ELR (cell line): Measurements from ENCODE around the gene DMTF1.

Source experiments
- DNase-seq: peaks from one replicate; pipeline ENCODE4 v3.0.0-alpha.2; 2015; ENCODE audit warnings: low read depth

Gene DMTF1

DNA sequence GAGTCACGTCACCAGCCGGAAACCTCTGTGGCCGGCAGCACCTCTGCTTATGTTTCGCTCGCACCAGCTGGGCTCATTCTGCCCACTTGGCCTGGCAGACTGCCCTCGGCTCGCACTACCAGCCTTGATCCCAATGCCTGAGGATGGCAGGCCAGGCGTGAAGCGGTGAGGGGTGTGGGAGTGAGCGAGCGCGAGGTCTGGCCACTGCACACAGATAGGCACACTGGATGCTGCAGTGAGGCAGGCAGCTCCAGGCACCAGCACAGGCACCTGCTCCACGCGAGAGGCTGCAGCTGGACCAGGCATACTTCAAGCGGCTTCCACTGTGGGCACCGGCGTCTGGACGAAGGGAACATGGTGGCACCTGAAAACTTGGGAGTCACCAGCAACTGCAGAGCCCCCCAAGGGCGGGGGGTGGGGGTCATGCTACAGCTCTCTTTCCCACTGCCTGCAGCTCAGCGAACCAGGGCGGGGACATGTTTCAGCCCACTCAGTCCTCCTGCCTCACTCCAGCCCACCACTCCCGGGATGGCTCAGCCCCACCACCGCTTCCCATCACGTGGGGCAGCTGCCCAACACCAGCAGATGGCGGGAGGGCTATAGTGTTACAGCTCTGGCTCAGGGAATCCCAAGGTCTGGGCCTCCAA lies 5.4 kb upstream of the DMTF1 start:
- no peak for DNase-seq

- no peak for DNase-seq
These were observed 4.8 kb upstream of the DMTF1 start for GRCh38 chr7:87147500-87147899.

DNA sequence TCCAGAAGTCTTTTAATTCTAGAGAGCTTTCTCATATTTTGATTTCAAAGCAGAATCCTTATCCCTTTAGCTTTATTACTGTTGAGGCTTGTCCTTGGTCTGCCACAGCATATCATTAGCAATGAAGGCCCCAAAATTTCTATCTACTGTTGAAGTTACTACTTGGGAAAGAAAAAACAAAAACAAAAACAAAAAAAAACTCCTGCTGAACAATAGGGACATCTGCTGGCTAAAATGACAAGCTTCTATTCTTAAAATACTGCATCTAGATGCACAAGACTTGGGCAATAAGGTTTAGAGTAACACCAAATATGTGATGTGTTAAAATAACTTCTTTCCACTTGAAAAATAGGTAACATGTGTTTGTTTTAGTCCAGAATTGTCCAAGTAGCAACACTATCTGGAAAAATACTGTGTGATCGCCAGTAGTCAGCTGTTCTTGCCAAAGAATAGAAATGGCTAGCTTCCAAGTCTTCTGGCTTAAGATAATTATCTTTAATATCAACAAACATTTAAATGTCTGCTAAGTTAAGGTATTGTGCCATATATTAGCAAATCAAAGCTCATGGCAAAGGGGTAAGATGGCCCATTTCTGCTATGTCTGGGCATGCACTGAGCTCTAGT lies 3.8 kb upstream of the DMTF1 start:
- peak; percentile 46 for DNase-seq

GRCh38 chr7:87151002-87151728 lies 1.1 kb upstream of the DMTF1 start:
- DNase-seq: peak; percentile 9

- DNase-seq: no peak
These were observed 533 bp upstream of the DMTF1 start for GRCh38 chr7:87151729-87152111.

DNA sequence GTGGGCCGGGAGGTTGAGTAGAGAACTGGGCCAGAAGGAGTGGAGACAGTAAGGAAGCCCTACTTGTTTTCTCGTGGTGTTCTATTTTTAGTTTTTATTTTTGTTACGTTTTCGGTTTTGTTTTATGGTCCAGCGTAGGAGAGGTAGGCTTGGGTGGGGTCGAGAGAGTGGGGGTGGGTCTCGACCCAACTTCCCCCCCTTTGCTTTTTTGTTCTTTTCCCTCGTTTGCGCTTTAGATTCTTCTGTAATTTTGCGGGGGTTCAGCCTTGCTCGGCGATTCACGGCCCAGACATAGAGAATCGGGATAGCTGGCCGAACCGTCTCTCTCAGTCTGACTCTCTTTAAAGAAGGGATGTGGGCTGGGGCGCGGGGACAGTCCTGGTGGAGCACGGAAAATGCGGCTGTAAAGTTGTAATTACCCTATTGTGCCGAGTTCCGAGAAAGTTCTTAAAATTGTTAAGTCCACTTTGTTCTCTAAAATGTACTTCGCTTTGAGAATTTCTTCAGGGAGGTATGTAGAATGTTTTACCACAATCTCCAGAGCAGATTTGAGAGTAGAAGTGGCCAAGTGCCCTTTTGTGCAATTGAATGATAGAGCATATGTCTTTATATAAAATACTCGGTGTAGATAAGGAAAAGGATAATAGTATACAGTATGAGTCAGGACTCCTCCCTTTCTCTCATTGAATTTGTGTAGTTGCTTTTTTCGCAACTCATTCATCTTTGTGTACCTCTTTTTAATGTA lies 816 bp downstream of the DMTF1 start:
- peak; percentile 46 for DNase-seq

DNA sequence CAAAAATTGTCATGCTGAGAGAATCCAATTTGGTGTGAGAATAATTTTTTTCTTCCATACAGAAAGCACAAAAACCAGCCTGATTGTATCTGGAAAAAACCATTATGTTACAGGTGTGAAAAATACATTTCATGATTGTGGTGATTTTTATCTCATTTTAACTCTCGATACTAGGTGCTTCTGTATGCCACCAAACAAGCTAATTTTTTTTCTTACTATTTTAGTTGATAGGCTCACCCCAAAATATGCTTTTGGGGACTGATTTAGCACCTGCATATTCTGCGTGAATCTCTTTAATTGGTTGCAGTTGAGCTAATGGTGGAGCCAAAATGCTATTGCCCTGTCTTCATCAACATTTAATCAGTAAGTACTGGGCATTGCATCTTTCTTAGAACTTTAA lies 1.9 kb downstream of the DMTF1 start:
- no peak for DNase-seq

DNA sequence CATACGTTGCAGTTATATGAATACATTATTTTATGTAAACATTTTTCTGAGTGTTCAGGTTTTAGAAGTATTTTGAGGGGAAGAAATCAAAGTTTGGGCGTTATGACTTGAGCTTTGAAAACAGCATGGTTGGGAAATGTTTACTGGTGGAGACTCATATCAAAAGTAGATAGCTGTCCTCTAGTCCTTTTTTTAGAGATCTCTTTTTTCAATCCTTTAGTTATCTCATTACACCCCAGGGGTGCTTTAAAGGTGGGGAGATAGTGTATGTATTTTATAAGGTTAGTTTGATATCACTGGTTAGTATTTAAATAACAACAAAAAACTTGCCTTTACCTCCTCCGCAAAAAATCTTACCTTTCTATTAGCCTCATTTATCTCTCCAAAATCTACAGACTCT lies 2.3 kb downstream of the DMTF1 start:
- DNase-seq: no peak

DNA sequence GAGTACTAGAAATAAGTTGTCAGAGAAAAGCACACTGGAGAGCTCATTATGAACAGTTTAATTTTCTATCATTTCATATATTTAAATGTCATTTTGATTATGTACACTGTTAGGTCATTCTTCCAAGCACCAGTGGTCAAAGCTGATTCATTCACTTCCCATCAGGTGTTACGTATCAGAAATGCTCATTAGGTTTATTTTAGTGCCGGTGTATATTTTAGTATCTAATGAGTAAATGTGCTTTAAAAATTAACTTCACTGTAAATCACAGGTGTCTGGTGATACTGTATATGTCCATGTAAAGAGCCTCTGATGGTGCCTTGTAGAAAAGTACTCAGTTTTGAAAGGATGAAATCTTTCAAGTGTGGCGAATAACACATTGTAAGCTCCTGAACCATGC lies 3.5 kb downstream of the DMTF1 start:
- peak; percentile 28 for DNase-seq

DNA sequence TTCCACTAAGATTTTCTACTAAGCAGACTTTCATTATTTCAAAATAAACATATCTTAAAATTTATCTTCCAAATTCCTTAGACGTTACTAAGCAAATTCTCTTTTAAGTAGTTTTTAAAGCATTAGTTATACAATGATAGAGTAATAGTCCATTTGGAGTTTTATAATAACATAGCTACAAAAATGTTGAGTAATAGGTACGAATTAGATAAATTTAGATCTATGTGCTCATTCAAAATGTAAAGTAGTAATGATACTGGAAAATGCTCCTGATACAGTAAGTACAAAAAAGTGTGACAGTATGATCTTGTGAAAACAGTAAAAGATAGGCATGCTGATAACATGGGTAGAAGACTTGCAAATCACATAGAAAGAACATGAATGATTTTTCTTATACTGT lies 4.5 kb downstream of the DMTF1 start:
- DNase-seq: peak; percentile 23

DNA sequence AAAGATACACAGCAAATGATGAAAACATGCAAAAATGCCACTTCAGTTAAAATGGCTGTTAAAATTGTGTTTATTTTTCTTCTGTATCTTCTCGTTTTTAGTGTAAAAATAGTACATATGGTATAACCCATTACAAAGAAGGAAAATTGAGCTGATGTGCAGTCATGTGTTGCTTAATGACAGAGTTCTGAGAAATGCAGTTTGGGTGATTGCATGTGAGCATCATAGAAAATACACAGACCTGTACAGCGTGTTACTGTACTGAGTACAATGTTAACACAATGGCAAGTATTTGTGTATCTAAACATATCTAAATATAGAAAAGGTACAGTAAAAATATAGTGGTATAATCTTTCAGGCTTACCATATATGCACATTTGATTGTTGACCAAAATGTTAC lies 7.3 kb downstream of the DMTF1 start:
- no peak for DNase-seq

- DNase-seq: no peak
These were observed 12.2 kb downstream of the DMTF1 start for GRCh38 chr7:87164433-87164832.

GRCh38 chr7:87170828-87171227 lies 18.6 kb downstream of the DMTF1 start:
- DNase-seq: no peak

DNA sequence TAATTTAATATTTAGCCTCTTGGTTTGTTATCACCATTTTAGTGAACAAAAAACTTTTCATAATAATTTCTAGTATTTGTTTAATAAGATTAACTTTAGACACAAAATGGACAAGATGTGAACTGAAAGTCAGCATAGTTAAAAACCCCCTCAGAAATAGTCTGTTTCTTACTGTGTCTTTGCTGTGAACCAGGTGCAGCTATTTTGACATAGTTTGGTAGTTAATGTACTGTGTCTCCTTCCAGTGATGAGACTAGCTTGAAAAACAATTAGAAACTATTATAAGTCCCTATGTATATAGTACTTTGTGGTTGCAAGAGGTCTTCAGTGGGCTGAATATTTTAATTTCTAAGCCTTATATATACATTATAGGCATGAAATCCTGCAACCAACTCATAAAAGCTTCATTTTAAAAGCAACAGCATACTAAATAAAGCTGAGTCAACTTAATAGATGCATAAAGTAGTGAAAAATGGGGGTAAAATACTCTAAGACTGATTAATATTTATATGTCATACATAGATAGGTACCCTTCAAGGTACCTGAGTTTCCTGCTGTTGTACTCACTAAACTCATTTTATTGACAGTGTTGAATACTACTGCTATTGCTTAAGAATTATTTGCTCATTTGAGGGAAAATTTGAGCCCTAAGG lies 19.2 kb downstream of the DMTF1 start:
- DNase-seq: no peak

- no peak for DNase-seq
These were observed 21.2 kb downstream of the DMTF1 start for GRCh38 chr7:87173471-87173870.

GRCh38 chr7:87178320-87178719 lies 26.1 kb downstream of the DMTF1 start:
- DNase-seq: no peak

GRCh38 chr7:87179180-87179579 lies 26.9 kb downstream of the DMTF1 start:
- DNase-seq: no peak

DNA sequence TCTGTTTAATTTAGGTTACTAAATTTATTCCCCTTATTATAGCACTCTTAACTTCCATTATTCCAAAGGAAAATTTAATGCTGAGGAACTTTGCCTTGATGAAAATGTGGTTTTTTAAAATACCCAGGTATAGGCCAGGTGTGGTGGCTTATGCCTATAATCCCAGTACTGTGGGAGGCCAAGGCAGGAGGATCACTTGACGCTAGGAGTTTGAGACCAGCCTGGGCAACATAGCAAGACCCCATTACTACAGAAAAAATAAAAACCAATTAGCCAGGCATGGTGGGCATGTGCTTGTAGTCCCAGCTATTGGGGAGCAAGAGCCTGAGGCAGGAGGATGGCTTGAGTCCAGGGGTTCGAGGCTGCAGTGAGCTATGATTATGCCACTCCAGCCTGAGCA lies 34.9 kb downstream of the DMTF1 start:
- no peak for DNase-seq

DNA sequence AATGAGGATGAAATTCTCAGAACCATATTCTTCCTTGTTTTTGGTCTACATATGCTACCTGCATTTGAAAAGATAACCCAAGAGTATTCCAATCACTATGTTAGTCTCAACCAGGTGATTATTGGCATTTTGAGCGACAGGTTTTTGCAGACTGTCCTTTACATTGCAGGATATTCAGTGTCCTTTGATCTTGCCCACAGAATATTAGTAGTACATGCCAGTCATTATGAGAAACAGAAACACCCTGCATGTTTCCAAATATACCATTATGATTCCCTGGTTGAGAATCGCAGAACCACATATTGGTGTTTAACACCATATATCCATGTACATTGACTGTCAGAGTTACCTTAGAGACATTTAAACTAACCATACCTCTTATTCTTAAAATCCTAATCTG lies 36.7 kb downstream of the DMTF1 start:
- DNase-seq: no peak

- DNase-seq: no peak
These were observed 38.5 kb downstream of the DMTF1 start for GRCh38 chr7:87190783-87191182.

- no peak for DNase-seq
These were observed 40.7 kb downstream of the DMTF1 start for GRCh38 chr7:87192784-87193487.

- no peak for DNase-seq
These were observed 41.7 kb downstream of the DMTF1 start for GRCh38 chr7:87193912-87194311.
